ENCODE results near the gene BOD1.

Gene BOD1

DNA sequence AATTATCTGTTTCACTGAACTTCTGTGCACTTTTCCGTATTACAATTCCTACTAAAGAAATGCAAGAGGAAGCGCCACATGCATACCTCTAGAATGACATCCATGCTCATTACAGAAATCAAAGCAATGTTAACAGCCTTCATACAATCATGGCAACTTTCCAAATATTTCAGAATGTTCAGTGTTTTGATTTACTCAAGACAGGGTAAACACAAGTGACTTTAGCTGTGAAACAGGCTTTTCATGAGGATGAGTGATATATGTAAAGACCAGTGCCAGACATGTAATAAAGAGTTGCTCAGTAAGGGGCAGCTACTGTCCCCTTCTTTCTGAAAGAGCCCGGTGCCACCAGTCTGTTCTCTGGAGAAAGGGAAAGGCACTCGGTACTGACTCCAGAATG lies 4.7 kb downstream of the BOD1 start:
- no peak overlapping the region for H3K4me3 ChIP-seq (ENCODE audit: low read length)
- DNase-seq (ENCODE audit: low read depth) = no peak
- TF ChIP-seq, protein P1, sequence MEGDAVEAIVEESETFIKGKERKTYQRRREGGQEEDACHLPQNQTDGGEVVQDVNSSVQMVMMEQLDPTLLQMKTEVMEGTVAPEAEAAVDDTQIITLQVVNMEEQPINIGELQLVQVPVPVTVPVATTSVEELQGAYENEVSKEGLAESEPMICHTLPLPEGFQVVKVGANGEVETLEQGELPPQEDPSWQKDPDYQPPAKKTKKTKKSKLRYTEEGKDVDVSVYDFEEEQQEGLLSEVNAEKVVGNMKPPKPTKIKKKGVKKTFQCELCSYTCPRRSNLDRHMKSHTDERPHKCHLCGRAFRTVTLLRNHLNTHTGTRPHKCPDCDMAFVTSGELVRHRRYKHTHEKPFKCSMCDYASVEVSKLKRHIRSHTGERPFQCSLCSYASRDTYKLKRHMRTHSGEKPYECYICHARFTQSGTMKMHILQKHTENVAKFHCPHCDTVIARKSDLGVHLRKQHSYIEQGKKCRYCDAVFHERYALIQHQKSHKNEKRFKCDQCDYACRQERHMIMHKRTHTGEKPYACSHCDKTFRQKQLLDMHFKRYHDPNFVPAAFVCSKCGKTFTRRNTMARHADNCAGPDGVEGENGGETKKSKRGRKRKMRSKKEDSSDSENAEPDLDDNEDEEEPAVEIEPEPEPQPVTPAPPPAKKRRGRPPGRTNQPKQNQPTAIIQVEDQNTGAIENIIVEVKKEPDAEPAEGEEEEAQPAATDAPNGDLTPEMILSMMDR (IDR thresholded peaks at IDR 0.05; ENCODE audit: insufficient read depth, low read depth, low read length, missing control alignments) = no peak

DNA sequence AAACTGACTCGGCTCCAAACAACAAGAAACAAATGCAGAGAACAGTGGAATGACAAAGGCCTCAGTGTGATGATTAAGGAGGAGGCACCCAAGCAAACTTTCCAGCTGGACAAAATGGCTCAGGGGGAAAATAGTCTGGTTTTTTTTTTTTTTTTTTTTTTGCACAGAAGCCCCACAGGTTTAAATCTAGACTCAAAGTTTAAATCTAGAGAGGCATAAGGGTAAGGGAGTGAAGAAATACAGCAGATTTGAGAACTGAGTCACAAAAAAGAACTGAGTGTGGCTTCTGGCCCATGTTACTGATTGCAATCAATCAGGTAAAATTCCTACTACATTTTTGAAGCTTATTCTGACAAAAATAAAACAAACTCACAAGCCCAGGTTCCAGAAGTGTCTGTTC lies 12.3 kb downstream of the BOD1 start:
- TF ChIP-seq, protein P1 (IDR thresholded peaks at IDR 0.05; ENCODE audit: insufficient read depth, low read depth, low read length, missing control alignments) = no peak
- no peak for DNase-seq (ENCODE audit: low read depth)
- no peak overlapping the region for H3K4me3 ChIP-seq (ENCODE audit: low read length)

DNA sequence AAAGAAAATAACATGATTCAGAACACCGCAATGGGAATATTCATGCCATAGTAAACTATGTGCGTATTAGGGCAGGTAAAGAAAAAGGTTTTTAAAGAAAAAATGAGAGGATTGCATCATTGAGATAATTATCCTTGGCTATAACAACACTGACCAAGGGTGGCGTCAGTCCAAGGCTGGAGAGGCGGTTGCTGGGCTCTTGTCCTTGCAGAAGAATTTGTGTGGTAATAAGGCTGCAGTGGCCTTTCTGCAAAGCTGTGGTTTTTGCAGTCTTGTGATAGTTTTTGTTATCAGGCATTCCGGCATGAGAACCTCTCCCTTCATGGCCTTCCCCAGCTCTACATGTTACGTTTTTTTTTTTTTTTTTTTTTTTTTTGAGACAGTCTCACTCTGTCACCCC lies 14.0 kb downstream of the BOD1 start:
- no peak for DNase-seq (ENCODE audit: low read depth)
- H3K4me3 ChIP-seq (ENCODE audit: low read length) = no peak overlapping the region
- TF ChIP-seq, protein P1 (IDR thresholded peaks at IDR 0.05; ENCODE audit: insufficient read depth, low read depth, low read length, missing control alignments) = no peak

DNA sequence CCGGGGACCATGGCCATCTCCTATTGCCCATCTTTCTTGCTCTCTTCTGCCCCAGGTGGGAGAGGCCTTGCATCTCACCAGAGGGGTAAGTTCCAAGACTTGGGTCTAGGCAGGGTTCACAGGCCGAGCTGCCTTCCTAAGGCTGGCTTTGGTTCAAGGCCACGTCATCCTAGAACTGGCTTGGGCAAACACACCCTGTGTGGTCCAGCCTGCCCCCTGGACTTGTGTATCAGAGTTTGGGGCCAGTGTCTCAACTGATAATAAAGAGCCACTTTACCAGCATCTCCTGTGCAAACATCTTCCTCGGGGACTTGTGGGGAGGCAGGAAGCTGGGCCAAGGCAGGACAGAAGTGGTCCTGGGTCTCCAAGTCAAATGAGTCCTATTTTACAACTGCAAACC lies 17.8 kb downstream of the BOD1 start:
- TF ChIP-seq, protein P1 (IDR thresholded peaks at IDR 0.05; ENCODE audit: insufficient read depth, low read depth, low read length, missing control alignments) = no peak
- no peak overlapping the region for H3K4me3 ChIP-seq (ENCODE audit: low read length)
- no peak for DNase-seq (ENCODE audit: low read depth)

DNA sequence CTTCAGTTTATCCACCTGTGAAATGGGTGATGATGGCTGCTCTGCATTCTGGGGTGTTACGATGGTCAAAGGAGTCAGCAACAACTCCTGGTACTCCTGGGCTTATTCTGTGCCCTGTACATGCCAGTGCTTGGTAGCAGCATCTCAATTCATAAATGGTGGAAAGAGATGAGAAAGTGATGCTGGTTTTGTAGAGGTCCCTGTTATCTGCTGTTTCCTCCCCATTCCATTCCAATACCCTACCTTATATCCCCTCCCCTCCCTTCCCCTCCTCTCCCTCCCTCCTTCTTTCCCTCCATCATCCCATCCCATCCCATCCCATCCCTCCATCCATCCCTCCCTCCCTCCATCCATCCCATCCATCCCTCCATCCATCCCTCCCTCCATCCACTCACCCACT lies 19.1 kb downstream of the BOD1 start:
- TF ChIP-seq, protein P1 (IDR thresholded peaks at IDR 0.05; ENCODE audit: insufficient read depth, low read depth, low read length, missing control alignments) = no peak

DNA sequence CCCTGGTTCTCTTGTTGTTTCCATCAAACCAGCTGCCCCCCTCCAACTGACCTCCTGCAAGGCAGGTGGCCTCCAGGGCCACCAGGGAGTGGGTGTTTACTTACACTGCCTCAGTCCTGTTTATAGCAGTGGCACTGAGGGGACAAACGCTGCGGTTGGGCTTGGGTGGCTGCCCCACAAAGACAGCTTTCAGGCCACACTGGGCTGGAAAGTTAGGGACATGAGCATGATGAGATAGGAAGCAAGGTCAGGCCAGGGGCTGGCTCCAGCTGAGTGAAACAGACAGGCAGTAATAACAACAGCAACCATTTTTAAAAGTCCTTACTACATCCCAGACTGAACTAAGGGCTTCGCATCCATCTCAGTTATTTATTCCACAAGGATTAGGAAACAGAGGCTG lies 20.6 kb downstream of the BOD1 start:
- TF ChIP-seq, protein P1 (IDR thresholded peaks at IDR 0.05; ENCODE audit: insufficient read depth, low read depth, low read length, missing control alignments) = no peak
- no peak for DNase-seq (ENCODE audit: low read depth)
- no peak overlapping the region for H3K4me3 ChIP-seq (ENCODE audit: low read length)

More for the DNA sequence above, 19.1 kb downstream of the BOD1 start:
- H3K4me3 ChIP-seq (ENCODE audit: low read length) = no peak overlapping the region
- no peak for DNase-seq (ENCODE audit: low read depth)

DNA sequence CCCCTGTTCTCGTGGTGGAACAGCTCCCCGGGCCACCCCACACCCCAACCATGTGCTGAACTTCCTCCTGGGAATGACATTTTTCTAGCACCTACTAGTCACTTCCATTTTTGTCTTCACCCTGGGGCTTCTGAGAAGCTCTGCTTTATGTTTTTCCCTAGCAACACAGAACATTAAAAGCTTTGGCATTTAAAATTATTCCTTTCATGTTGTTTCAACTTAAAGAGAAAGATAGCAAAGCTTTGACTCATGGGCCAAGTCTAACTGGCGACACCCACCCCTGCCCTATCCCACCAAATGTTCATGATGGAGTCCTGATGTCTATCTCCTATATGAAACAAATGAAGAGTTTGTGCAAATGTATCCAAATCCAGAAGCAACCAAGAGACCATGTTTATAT lies 22.4 kb downstream of the BOD1 start:
- TF ChIP-seq, protein P1 (IDR thresholded peaks at IDR 0.05; ENCODE audit: insufficient read depth, low read depth, low read length, missing control alignments) = no peak
- DNase-seq (ENCODE audit: low read depth) = no peak
- H3K4me3 ChIP-seq (ENCODE audit: low read length) = no peak overlapping the region

Data from epithelial cell of esophagus (primary cell).